ENCODE measurements around the gene DRG2. TPM values are rescaled to one million over a fixed set of nuclear protein-coding genes. Genes with fewer than 3 reads are reported as not detected.

The DRG2 gene
- total RNA-seq, 1 experiment from 2014 or later = 47.9 TPM

DNA sequence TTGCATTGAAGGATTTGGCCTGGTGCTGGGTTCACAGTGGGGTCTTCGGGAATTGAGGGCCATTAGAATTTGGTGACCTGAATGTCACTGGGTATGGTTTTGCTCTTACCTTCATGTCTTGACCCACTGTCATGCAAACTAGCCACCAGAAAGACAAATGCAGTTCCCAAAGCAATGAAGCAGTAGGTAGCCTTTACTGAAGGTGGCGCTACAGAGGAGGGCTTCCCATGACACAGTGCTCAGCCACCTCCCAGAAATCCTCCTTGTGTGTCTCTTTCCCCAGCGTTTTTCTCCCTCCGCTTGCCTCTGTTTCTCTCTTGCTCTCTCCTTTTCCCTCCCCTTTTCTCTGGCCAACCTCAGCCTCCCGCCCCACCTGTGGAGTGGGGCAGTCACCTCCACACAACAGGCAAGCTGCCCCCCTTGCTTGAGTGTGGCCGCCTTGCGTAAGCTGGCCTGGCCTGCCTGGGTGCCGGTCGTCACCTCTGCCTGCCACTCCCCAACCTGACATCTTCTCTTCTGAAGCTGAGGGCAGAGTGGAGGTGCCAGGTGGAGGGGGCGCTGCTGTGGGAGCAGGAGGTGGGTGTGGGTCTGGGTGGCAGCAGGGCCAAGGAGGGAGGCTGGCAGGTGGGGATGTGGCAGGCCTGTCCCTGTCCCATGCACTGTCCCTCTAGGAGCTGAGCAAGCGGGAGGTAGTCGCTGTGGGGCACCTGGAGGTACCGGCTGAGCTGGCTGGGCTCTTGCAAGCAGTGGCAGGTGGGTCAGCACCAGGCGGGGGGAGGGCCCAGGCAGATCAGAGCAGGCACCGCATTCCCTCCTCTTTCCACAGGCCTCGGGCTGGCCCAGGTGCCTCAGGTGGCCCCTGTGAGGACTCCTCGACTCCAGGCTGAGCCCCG, 55.5 kb downstream of the DRG2 start:
- H3K4me3 Mint-ChIP-seq (ENCODE audit: unreplicated experiment) = no peak overlapping the region
- H3K36me3 Mint-ChIP-seq (ENCODE audit: insufficient read depth, unreplicated experiment) = no peaks in the 10 kb centered on the region
- peak in 1 of 2 experiments; percentile 29 for DNase-seq
- ChIA-PET CTCF (interaction anchor here (0.6 to 2.4 kb wide), 3 partner anchors 10 to 76 kb away, joined by 3 to 10 read pairs (median 6); no protein-coding TSS in a partner anchor), POLR2A (no interaction called here)
- H3K4me1 Mint-ChIP-seq (ENCODE audit: low read depth, unreplicated experiment) = peaks cover 14% of the 10 kb centered on the region
- H3K9me3 ChIP-seq = no peaks in the 10 kb centered on the region
- no peak overlapping the region for H3K4me3 ChIP-seq (ENCODE audit: low read depth, low read length)
- H3K27me3 Mint-ChIP-seq (ENCODE audit: insufficient read depth, unreplicated experiment) = no peaks in the 10 kb centered on the region
- no peak overlapping the region for H3K27ac Mint-ChIP-seq (ENCODE audit: unreplicated experiment)
- TF ChIP-seq, protein P1, sequence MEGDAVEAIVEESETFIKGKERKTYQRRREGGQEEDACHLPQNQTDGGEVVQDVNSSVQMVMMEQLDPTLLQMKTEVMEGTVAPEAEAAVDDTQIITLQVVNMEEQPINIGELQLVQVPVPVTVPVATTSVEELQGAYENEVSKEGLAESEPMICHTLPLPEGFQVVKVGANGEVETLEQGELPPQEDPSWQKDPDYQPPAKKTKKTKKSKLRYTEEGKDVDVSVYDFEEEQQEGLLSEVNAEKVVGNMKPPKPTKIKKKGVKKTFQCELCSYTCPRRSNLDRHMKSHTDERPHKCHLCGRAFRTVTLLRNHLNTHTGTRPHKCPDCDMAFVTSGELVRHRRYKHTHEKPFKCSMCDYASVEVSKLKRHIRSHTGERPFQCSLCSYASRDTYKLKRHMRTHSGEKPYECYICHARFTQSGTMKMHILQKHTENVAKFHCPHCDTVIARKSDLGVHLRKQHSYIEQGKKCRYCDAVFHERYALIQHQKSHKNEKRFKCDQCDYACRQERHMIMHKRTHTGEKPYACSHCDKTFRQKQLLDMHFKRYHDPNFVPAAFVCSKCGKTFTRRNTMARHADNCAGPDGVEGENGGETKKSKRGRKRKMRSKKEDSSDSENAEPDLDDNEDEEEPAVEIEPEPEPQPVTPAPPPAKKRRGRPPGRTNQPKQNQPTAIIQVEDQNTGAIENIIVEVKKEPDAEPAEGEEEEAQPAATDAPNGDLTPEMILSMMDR (IDR thresholded peaks at IDR 0.05; ENCODE audit: insufficient read depth in 1 of 2, low read depth in 1 of 2, low read length in 1 of 2, severe bottlenecking in 1 of 2, unreplicated experiment in 1 of 2) = peak in 1 of 2 experiments; percentile 46
- no TSS peak for BruUV-seq (replicated peaks)
- no peaks in the 10 kb centered on the region for H3K9me3 Mint-ChIP-seq (ENCODE audit: unreplicated experiment)
- H3K27me3 ChIP-seq (replicated peaks; ENCODE audit: control insufficient read depth, insufficient read depth, low read length) = no peaks in the 10 kb centered on the region
- no peaks in the 10 kb centered on the region for H3K36me3 ChIP-seq (ENCODE audit: control insufficient read depth, insufficient read depth, low read length)
- peaks cover 5% of the 10 kb centered on the region for H3K4me1 ChIP-seq
- intact Hi-C loops (cut with micrococcal nuclease; ENCODE audit: unreplicated experiment) = loop anchor here (5.0 kb wide), 1 partner anchor 59 kb away; no protein-coding TSS in a partner anchor

- Histone ChIP-seq H3K4me3 (ENCODE audit: low read depth, low read length) (no peak overlapping the region), H3K4me1 (peaks cover 5% of the 10 kb centered on the region), H3K9me3 (no peaks in the 10 kb centered on the region), H3K27me3 (replicated peaks; ENCODE audit: control insufficient read depth, insufficient read depth, low read length) (no peaks in the 10 kb centered on the region), H3K36me3 (ENCODE audit: control insufficient read depth, insufficient read depth, low read length) (no peaks in the 10 kb centered on the region)
- Mint-ChIP-seq H3K36me3 (ENCODE audit: insufficient read depth, unreplicated experiment) (no peaks in the 10 kb centered on the region), H3K9me3 (ENCODE audit: unreplicated experiment) (no peaks in the 10 kb centered on the region), H3K27ac (ENCODE audit: unreplicated experiment) (no peak overlapping the region), H3K4me3 (ENCODE audit: unreplicated experiment) (no peak overlapping the region), H3K27me3 (ENCODE audit: insufficient read depth, unreplicated experiment) (no peaks in the 10 kb centered on the region), H3K4me1 (ENCODE audit: low read depth, unreplicated experiment) (peaks cover 14% of the 10 kb centered on the region)
- no peak for DNase-seq
- intact Hi-C loops (cut with micrococcal nuclease; ENCODE audit: unreplicated experiment) = loop anchor here (5.0 kb wide), 1 partner anchor 58 kb away; no protein-coding TSS in a partner anchor
- ChIA-PET CTCF (interaction anchor here (0.5 to 1.3 kb wide), 2 partner anchors 10 to 738 kb away, joined by 3 to 5 read pairs; no protein-coding TSS in a partner anchor), POLR2A (no interaction called here)
- TF ChIP-seq, protein P1 (IDR thresholded peaks at IDR 0.05; ENCODE audit: insufficient read depth in 1 of 2, low read depth in 1 of 2, low read length in 1 of 2, severe bottlenecking in 1 of 2, unreplicated experiment in 1 of 2) = no peak
- BruUV-seq (replicated peaks) = no TSS peak
Observed at GRCh38 chr17:18144261-18144660, 56.5 kb downstream of the DRG2 start.

DNA sequence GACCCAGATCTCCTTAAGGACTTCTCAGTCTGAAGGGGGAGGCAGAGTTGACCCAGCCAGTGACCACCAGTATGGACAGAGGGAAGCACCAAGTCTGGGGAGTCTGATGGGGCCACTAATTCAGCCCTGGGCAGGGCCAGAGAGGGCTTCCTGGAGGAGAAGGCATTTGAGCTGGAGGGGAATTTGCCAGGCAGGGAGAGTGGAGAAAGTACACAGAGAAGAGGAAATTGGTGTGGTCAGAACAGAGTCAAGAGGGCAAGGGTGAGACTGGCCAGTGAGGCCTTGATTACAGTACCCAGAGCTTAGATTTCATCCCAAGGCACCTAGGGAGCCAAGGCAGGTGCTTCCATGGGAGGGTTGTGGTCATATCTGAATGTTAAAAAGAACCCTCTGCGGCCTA, 57.1 kb downstream of the DRG2 start:
- H3K27me3 ChIP-seq (replicated peaks; ENCODE audit: control insufficient read depth, insufficient read depth, low read length) = no peaks in the 10 kb centered on the region
- no peak overlapping the region for H3K4me3 Mint-ChIP-seq (ENCODE audit: unreplicated experiment)
- H3K36me3 ChIP-seq (ENCODE audit: control insufficient read depth, insufficient read depth, low read length) = no peaks in the 10 kb centered on the region
- no peak overlapping the region for H3K4me3 ChIP-seq (ENCODE audit: low read depth, low read length)
- POLR2A ChIA-PET = no interaction called here
- H3K36me3 Mint-ChIP-seq (ENCODE audit: insufficient read depth, unreplicated experiment) = no peaks in the 10 kb centered on the region
- H3K4me1 ChIP-seq = peaks cover 1% of the 10 kb centered on the region
- CTCF ChIA-PET = interaction anchor here (0.5 to 1.3 kb wide), 2 partner anchors 9 to 737 kb away, joined by 3 to 5 read pairs; no protein-coding TSS in a partner anchor
- H3K27ac Mint-ChIP-seq (ENCODE audit: unreplicated experiment) = no peak overlapping the region
- no TSS peak for BruUV-seq (replicated peaks)
- TF ChIP-seq, protein P1 (IDR thresholded peaks at IDR 0.05; ENCODE audit: insufficient read depth in 1 of 2, low read depth in 1 of 2, low read length in 1 of 2, severe bottlenecking in 1 of 2, unreplicated experiment in 1 of 2) = no peak
- no peak for DNase-seq
- H3K9me3 ChIP-seq = no peaks in the 10 kb centered on the region
- peaks cover 11% of the 10 kb centered on the region for H3K4me1 Mint-ChIP-seq (ENCODE audit: low read depth, unreplicated experiment)
- H3K9me3 Mint-ChIP-seq (ENCODE audit: unreplicated experiment) = no peaks in the 10 kb centered on the region
- intact Hi-C loops (cut with micrococcal nuclease; ENCODE audit: unreplicated experiment) = loop anchor here (5.0 kb wide), 1 partner anchor 57 kb away; no protein-coding TSS in a partner anchor
- no peaks in the 10 kb centered on the region for H3K27me3 Mint-ChIP-seq (ENCODE audit: insufficient read depth, unreplicated experiment)

All from Caco-2 (cell line).